Vagina (tissue), 2 donors: ENCODE data around the gene SMR3B.

Experiments used
- CTCF ChIP-seq, 3 experiments: fragments of 450-650 bp in 2 of 3; fragments of 200-600 bp in 1 of 3; sonication (generic) in 1 of 3; IDR thresholded peaks; one replicate each; pipeline ENCODE4 v1.5.1; 2017 to 2019; ENCODE audit warnings: antibody characterized with exemption in 3 of 3, mild to moderate bottlenecking in 2 of 3, moderate library complexity in 2 of 3
- POLR2A ChIP-seq, 2 donors: fragments of 450-650 bp; IDR thresholded peaks; one replicate each; pipeline ENCODE4 v1.6.1; 2017; ENCODE audit warnings: antibody characterized with exemption in 2 of 2, mild to moderate bottlenecking in 2 of 2, moderate library complexity in 2 of 2
- POLR2AphosphoS5 ChIP-seq, 2 donors: sonication (generic); formaldehyde crosslinking; IDR thresholded peaks; one replicate each; pipeline ENCODE4 v1.9.0; 2017; ENCODE audit warnings: antibody characterized with exemption in 2 of 2, mild to moderate bottlenecking in 2 of 2, low read depth in 1 of 2; ENCODE audit not compliant: insufficient read depth in 1 of 2

- TF ChIP-seq POLR2AphosphoS5 (IDR thresholded peaks at IDR 0.05; ENCODE audit: insufficient read depth in 1 of 2, low read depth in 1 of 2) (no peak), CTCF (IDR thresholded peaks at IDR 0.05) (no peak), POLR2A (IDR thresholded peaks at IDR 0.05) (no peak)
These were observed 17.5 kb upstream of the SMR3B start for GRCh38 chr4:70365479-70365878.
